RWPE1 (cell line): ENCODE measurements around the gene TRAF5.

Source experiments
- CTCF ChIA-PET: fragments of 350-600 bp; sonication (Branson Sonifier 250); formaldehyde crosslinking; extraction: SDS; loops from one replicate; lab custom pipeline; 2021; lab: Yijun Ruan, JAX
- POLR2A ChIA-PET: fragments of 400-600 bp; formaldehyde crosslinking; extraction: SDS; loops from one replicate; lab custom pipeline; 2020; ENCODE audit warnings: antibody characterized with exemption; ENCODE audit not compliant: low non-redundant PET; lab: Yijun Ruan, JAX
- DNase-seq: peaks from one replicate; pipeline ENCODE4 v3.0.0; 2012; ENCODE audit warnings: low spot score
- H3K27ac ChIP-seq: fragments of 450-650 bp; 2 replicates; pipeline ENCODE4 v1.5.1; 2017
- CTCF ChIP-seq: fragments of 450-650 bp; conservative IDR thresholded peaks from 2 replicates; pipeline ENCODE4 v1.5.1; 2017; ENCODE audit warnings: low read depth, mild to moderate bottlenecking

Gene TRAF5

DNA sequence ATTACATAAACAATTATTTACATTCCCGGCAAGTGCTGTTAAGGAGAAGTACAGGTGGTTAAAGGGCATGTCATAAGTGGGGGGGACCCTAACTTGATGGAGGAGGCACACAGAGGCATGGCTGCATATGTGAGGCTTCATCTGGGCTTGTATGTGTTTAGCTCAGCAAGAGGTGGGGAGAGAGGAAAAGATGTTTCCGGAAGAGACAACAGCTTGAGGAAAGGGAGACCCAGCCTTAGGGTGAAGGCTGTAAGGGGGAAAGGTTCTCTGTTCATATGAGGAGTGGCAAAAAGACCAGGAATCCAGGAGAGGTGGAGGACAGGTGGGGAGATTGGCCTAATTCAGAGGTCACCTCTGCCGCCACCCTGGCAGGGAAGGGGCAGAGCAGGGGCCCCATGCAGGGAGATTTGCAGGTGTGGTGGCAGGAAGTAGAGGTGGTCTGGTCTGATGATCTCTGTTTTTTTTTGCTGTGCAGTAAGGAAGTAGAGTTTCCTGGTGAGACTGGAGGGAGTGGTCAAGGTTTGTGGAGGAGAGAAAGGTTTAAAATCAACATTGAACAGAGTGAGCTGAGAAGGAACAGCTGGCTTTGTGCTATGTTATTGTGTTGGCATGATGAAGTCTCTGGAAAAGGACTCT, 9.0 kb downstream of the TRAF5 start:
- H3K27ac ChIP-seq, result no peak overlapping the region
- TF ChIP-seq CTCF, result no peak
- POLR2A ChIA-PET, result no interaction called here
- DNase-seq, result no peak
- CTCF ChIA-PET, result interaction anchor here (1.1 kb wide), 1 partner anchor 12 kb away, joined by 4 read pairs; no protein-coding TSS in a partner anchor

DNA sequence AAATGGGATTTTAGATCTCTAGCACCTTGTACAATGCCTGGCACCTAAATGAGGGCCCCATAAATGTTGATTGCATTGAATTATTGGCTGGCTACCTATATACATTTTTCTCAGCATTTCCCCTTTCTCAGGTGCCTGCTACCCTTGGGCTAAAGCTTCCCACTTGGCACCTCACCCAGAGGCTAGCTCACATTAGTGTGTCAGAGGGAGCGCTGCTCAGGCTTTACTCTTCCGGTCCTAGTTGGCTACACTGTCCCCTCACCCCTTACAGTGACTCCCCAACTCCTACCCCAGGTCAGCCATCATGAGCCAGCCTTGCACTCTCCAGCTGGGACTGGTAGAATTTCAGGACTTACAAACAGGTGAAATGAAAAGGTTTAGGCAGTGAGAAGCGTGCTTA, 9.5 kb downstream of the TRAF5 start:
- H3K27ac ChIP-seq, result no peak overlapping the region
- DNase-seq, result no peak
- ChIA-PET CTCF (no interaction called here), POLR2A (no interaction called here)
- TF ChIP-seq CTCF, result no peak

- POLR2A ChIA-PET, result no interaction called here
- CTCF ChIA-PET, result no interaction called here
- H3K27ac ChIP-seq, result no peak overlapping the region
- DNase-seq, result no peak
- TF ChIP-seq CTCF, result no peak
These were observed 10.1 kb downstream of the TRAF5 start for GRCh38 chr1:211336775-211337174.

GRCh38 chr1:211337430-211338223, 11.0 kb downstream of the TRAF5 start:
- POLR2A ChIA-PET, result no interaction called here
- TF ChIP-seq CTCF, result no peak
- CTCF ChIA-PET, result interaction anchor here (0.6 kb wide), 1 partner anchor 800 kb away, joined by 3 read pairs; no protein-coding TSS in a partner anchor
- no peak overlapping the region for H3K27ac ChIP-seq
- DNase-seq, result no peak

DNA sequence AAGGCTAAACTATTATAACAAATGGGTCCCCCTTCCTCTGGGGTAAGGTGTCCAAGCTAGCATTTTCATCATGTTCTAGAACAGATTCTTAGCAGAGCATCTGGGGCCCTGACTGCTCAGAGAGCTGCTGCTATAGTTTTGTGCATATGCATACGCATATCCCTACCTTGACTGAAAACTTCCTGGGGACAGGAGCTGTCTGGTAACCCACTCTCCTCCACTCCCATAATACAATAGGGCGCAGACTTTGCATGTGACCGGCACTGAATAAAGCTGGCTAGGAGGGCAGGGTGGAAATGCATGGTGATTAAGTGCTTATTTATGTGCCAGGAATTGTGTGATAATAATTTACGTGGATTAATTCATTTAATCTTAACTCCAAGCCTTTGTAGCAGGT, 11.6 kb downstream of the TRAF5 start:
- DNase-seq, result no peak
- TF ChIP-seq CTCF, result no peak
- no peak overlapping the region for H3K27ac ChIP-seq
- POLR2A ChIA-PET, result no interaction called here
- CTCF ChIA-PET, result interaction anchor here (2.0 kb wide), 1 partner anchor 15 kb away, joined by 5 read pairs; no protein-coding TSS in a partner anchor

DNA sequence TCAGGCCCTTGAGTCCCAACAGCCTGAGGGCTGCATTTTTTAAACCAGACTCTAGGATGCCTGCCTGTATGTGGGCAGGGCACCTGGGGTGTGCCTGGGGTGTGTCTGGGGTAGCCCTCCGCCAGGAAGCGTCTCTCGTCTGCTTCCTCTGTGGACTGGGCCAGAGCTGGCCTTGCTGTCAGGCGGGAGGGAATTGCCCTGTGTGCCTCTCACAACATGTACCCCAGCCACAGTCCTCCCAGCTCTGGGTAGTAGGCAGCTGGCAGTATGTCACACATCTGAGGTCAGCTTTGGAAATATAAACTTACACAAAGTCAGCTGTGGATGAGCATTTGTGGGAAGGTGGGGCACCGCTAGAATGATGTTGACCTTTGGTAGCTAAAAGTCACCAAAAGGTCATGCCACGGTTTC, 13.0 kb downstream of the TRAF5 start:
- CTCF ChIA-PET, result interaction anchor here (2.0 kb wide), 1 partner anchor 16 kb away, joined by 5 read pairs; no protein-coding TSS in a partner anchor
- H3K27ac ChIP-seq, result no peak overlapping the region
- TF ChIP-seq CTCF, result no peak
- DNase-seq, result no peak
- POLR2A ChIA-PET, result no interaction called here
